Caco-2 (cell line): Measurements from ENCODE around the gene ZNF586. TPM values are rescaled to one million over a fixed set of nuclear protein-coding genes. Genes with fewer than 3 reads are reported as not detected.

Source experiments
- BruUV-seq: library from RNA; stranded (reverse); fragments of 400-500 nt; replicated peaks from 2 replicates; lab custom pipeline; 2021; lab: Mats Ljungman, UMichigan
- CTCF ChIA-PET: fragments of 300-600 bp; sonication (Branson Sonifier 250); formaldehyde crosslinking; loops from one replicate; lab custom pipeline; 2022; ENCODE audit warnings: antibody characterized with exemption; lab: Charles Lee
- POLR2A ChIA-PET: fragments of 300-600 bp; sonication (Branson Sonifier 250); formaldehyde crosslinking; loops from one replicate; lab custom pipeline; 2022; ENCODE audit warnings: antibody characterized with exemption; lab: Charles Lee
- DNase-seq, 2 experiments: peaks; one replicate each; pipeline versions ENCODE4 v3.0.0 to v3.0.0-alpha.2; 2020 to 2022
- H3K27me3 ChIP-seq: replicated peaks from 2 replicates; pipeline ENCODE4 v1.6.0; 2011; ENCODE audit warnings: low read length; ENCODE audit not compliant: control insufficient read depth, insufficient read depth
- H3K36me3 ChIP-seq: 2 replicates; pipeline ENCODE4 v1.5.1; 2011; ENCODE audit warnings: low read length; ENCODE audit not compliant: control insufficient read depth, insufficient read depth
- H3K4me1 ChIP-seq: fragments of 250-450 bp; sonication (Bioruptor Pico); 2 replicates; pipeline ENCODE4 v1.5.1; 2020; ENCODE audit warnings: mild to moderate bottlenecking
- H3K4me3 ChIP-seq: 2 replicates; pipeline ENCODE4 v1.5.1; 2011; ENCODE audit warnings: low read depth, mild to moderate bottlenecking, control low read depth, low read length
- H3K9me3 ChIP-seq: fragments of 250-450 bp; sonication (Bioruptor Pico); 2 replicates; pipeline ENCODE4 v1.5.1; 2020; ENCODE audit warnings: mild to moderate bottlenecking, moderate library complexity
- H3K27ac Mint-ChIP-seq: one replicate; pipeline ENCODE4 v1.8.0; 2022; ENCODE audit warnings: mixed read lengths; ENCODE audit not compliant: unreplicated experiment
- H3K27me3 Mint-ChIP-seq: one replicate; pipeline ENCODE4 v1.8.0; 2022; ENCODE audit warnings: mixed read lengths; ENCODE audit not compliant: insufficient read depth, unreplicated experiment
- H3K36me3 Mint-ChIP-seq: one replicate; pipeline ENCODE4 v1.8.0; 2022; ENCODE audit warnings: mild to moderate bottlenecking, mixed read lengths; ENCODE audit not compliant: insufficient read depth, unreplicated experiment
- H3K4me1 Mint-ChIP-seq: one replicate; pipeline ENCODE4 v1.8.0; 2022; ENCODE audit warnings: low read depth, mixed read lengths; ENCODE audit not compliant: unreplicated experiment
- H3K4me3 Mint-ChIP-seq: one replicate; pipeline ENCODE4 v1.8.0; 2022; ENCODE audit warnings: mild to moderate bottlenecking, moderate library complexity, mixed read lengths; ENCODE audit not compliant: unreplicated experiment
- H3K9me3 Mint-ChIP-seq: one replicate; pipeline ENCODE4 v1.8.0; 2022; ENCODE audit warnings: mixed read lengths; ENCODE audit not compliant: unreplicated experiment
- intact Hi-C: fragments of 100-400 bp; cut with micrococcal nuclease; formaldehyde crosslinking; loops from one replicate; pipeline ENCODE4 v1.10.0; 2022; ENCODE audit not compliant: unreplicated experiment
- total RNA-seq: library from RNA; stranded (reverse); gene quantifications from 2 replicates; pipeline ENCODE4 v1.2.3, GENCODE V29; 2022
- TF ChIP-seq, protein P1 (sequence below), 2 experiments: fragments of 200-600 bp in 1 of 2; IDR thresholded peaks; 1 replicate in 1 of 2; 2 replicates in 1 of 2; pipeline versions ENCODE4 v1.5.1 to v1.8.0; 2011 to 2022; ENCODE audit warnings: antibody characterized with exemption in 1 of 2, control low read depth in 1 of 2, inconsistent platforms in 1 of 2, low read depth in 1 of 2, low read length in 1 of 2, mild to moderate bottlenecking in 1 of 2, moderate library complexity in 1 of 2; ENCODE audit not compliant: insufficient read depth in 1 of 2, severe bottlenecking in 1 of 2, unreplicated experiment in 1 of 2

Gene ZNF586
- total RNA-seq, 1 experiment from 2014 or later = 6.2 TPM

DNA sequence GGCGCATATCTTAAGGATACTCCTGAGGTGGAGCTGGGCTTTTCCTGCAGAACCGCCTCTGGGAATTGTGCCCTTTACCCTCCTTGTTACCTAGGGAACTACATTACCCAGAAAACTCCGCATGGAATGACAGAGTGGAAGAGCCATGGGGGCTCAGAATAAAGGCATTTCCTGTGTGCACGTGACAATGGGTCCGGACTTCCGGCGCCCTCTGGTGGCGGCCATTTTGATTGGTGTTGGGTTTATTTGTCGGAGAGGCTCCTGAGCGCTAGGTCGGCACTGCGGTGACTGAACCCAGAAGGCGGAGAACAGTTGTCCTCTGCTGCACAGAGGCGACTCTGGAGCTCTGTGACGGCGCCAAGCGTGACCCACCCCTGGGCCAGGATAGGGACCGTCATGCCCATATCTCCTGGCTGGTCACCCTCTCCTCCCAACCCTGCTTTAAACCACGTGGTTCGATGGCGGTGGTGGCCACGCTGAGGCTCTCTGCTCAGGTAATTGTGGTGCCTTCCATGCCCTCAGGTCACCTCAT lies 60.7 kb downstream of the ZNF586 start, which contains the start of gene ZNF587B:
Gene ZNF587B (plus strand): TSS at position 229 of the 532 bp plus-strand sequence. CDS start 230 bp downstream, at position 459.
- ChIA-PET POLR2A (no interaction called here), CTCF (interaction anchor here (1.1 to 1.2 kb wide), 2 partner anchors 11 kb away, joined by 4 to 5 read pairs; no protein-coding TSS in a partner anchor)
- H3K27me3 Mint-ChIP-seq = no peaks in the 10 kb centered on the region
- Histone ChIP-seq H3K4me1 (peaks cover 40% of the 10 kb centered on the region), H3K27me3 (no peaks in the 10 kb centered on the region), H3K36me3 (no peaks in the 10 kb centered on the region), H3K4me3 (0 out of 2 replicates have a peak within 1 kb of the TSS, but pooled peaks have one; percentile 2), H3K9me3 (no peaks in the 10 kb centered on the region)
- no TSS peak for BruUV-seq
- TF ChIP-seq, protein P1, sequence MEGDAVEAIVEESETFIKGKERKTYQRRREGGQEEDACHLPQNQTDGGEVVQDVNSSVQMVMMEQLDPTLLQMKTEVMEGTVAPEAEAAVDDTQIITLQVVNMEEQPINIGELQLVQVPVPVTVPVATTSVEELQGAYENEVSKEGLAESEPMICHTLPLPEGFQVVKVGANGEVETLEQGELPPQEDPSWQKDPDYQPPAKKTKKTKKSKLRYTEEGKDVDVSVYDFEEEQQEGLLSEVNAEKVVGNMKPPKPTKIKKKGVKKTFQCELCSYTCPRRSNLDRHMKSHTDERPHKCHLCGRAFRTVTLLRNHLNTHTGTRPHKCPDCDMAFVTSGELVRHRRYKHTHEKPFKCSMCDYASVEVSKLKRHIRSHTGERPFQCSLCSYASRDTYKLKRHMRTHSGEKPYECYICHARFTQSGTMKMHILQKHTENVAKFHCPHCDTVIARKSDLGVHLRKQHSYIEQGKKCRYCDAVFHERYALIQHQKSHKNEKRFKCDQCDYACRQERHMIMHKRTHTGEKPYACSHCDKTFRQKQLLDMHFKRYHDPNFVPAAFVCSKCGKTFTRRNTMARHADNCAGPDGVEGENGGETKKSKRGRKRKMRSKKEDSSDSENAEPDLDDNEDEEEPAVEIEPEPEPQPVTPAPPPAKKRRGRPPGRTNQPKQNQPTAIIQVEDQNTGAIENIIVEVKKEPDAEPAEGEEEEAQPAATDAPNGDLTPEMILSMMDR (IDR thresholded peaks at IDR 0.05; ENCODE audit: insufficient read depth in 1 of 2, low read depth in 1 of 2, low read length in 1 of 2, severe bottlenecking in 1 of 2, unreplicated experiment in 1 of 2) = peak; percentile 47 to 60
- peaks cover 36% of the 10 kb centered on the region for H3K4me1 Mint-ChIP-seq
- peak within 1 kb of the TSS; percentile 34 for H3K4me3 Mint-ChIP-seq
- DNase-seq = peak; percentile 79 to 81
- peaks cover 72% of the 10 kb centered on the region for H3K36me3 Mint-ChIP-seq
- peak within 1 kb of the TSS; percentile 77 for H3K27ac Mint-ChIP-seq
- intact Hi-C loops = no loop called here
- H3K9me3 Mint-ChIP-seq = no peaks in the 10 kb centered on the region

Other genes with a start within 250 kb of the ZNF586 start
- 5.2 and 5.5 TPM in 2 replicates for gene ZNF549, start 242.3 kb upstream of the ZNF586 start, total RNA-seq
- gene ZNF550, start 209.8 kb upstream of the ZNF586 start, total RNA-seq = 11.2 and 11.5 TPM in 2 replicates
- 5.5 and 6.1 TPM in 2 replicates for gene ZNF416, start 190.8 kb upstream of the ZNF586 start, total RNA-seq
- gene ZIK1, start 185.5 kb upstream of the ZNF586 start, total RNA-seq = not detected in 2 replicates
- 8.6 and 8.8 TPM in 2 replicates for gene ZNF530, start 169.8 kb upstream of the ZNF586 start, total RNA-seq
- 6.6 and 6.8 TPM in 2 replicates for gene ZNF134, start 155.4 kb upstream of the ZNF586 start, total RNA-seq
- gene ZNF211, start 136.5 kb upstream of the ZNF586 start, total RNA-seq = 10.5 and 13.3 TPM in 2 replicates
- not detected in 2 replicates for gene ZSCAN4, start 100.7 kb upstream of the ZNF586 start, total RNA-seq
- 12.7 and 14.8 TPM in 2 replicates for gene ZNF551, start 87.7 kb upstream of the ZNF586 start, total RNA-seq
- gene ZNF154, start 60.5 kb upstream of the ZNF586 start, total RNA-seq = not detected in 2 replicates
- not detected in 2 replicates for gene ZNF671, start 42.1 kb upstream of the ZNF586 start, total RNA-seq
- 15.6 and 16.0 TPM in 2 replicates for gene ZNF776, start 22.9 kb upstream of the ZNF586 start, total RNA-seq
- 38.6 and 48.2 TPM in 2 replicates for gene ZNF552, start 45.2 kb downstream of the ZNF586 start, total RNA-seq
- gene ZNF587B, start 60.6 kb downstream of the ZNF586 start, total RNA-seq = 32.5 and 35.4 TPM in 2 replicates
- gene ZNF587, start 80.2 kb downstream of the ZNF586 start, total RNA-seq = 70.5 and 78.0 TPM in 2 replicates
- 8.3 and 9.4 TPM in 2 replicates for gene ZNF814, start 119.4 kb downstream of the ZNF586 start, total RNA-seq
- 16.6 and 19.2 TPM in 2 replicates for gene ZNF417, start 146.9 kb downstream of the ZNF586 start, total RNA-seq
- gene ZNF418, start 165.7 kb downstream of the ZNF586 start, total RNA-seq = 0.50 and 0.51 TPM in 2 replicates
- gene ZNF256, start 178.0 kb downstream of the ZNF586 start, total RNA-seq = 1.5 and 1.9 TPM in 2 replicates
- gene C19orf18, start 204.9 kb downstream of the ZNF586 start, total RNA-seq = 0.45 TPM in 1 of 2 replicates, not detected in the other
- gene ZNF606, start 233.1 kb downstream of the ZNF586 start, total RNA-seq = 13.0 and 13.9 TPM in 2 replicates